HG03342 (cell line): Measurements from ENCODE around the gene ATF6.
"Not testable (repeated sequence)": the region's sequence is repeated elsewhere in the genome, so short reads cannot be mapped to it uniquely, and the experiment has no call there.

Source experiments
- ATAC-seq: cut with Tn5 transposase; IDR thresholded peaks from one replicate; pipeline ENCODE4 v1.9.1; 2021; ENCODE audit warnings: mild to moderate bottlenecking, moderate library complexity; ENCODE audit not compliant: unreplicated experiment

Gene ATF6

GRCh38 chr1:161731981-161732718 is 34.0 kb upstream of the ATF6 start:
- no peak for ATAC-seq

GRCh38 chr1:161733526-161733925 is 32.6 kb upstream of the ATF6 start:
- no peak for ATAC-seq

GRCh38 chr1:161735837-161736236 is 30.3 kb upstream of the ATF6 start:
- no peak for ATAC-seq

DNA sequence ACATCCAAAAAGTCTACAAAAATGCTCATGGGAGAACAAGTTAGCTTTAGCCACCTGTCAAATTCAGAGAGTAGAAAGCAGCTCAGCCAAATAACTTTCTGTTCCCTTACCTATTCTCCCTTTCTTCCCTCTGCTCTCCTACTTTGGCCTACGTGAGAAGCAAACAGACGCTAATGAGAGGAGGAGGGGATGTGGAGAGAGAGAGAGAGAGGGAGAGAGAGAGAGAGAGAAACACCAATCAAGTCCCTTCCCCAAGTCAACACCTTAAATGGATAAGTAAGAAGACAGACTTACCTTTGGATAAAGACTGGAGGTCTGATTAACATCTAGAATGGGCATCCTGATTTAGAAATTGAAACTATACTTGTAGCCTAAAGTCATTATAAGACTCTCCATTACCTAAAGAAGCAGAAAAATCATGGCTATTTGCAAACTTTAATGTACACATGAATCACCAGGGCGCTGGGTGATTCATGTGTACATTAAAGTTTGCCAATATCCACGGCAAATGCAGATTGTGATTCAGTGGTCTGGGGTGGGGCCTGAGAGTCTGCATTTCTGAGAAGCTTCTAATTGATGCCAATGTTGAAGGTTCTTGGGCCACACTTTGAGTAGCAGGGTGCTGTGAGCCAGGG is 29.7 kb upstream of the ATF6 start:
- ATAC-seq = no peak

DNA sequence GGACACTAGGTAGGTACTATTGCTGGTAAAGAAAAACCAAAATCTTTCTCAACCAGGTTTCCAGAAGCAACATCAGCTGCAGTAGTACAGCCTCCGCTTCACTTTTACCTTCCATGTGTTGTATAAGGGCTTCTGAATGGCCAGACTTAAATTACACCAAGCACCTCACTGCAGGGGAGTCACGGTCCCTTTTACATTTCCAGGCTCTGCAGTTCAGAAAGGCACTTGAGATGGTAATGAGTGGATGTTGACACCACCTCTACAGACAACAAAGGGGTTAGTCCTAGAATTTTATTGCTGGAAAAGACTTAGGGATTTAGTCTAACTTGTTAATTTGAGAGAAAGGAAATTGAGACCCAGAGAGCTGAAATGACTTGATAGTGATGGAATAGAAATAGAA is 28.5 kb upstream of the ATF6 start:
- no peak for ATAC-seq

DNA sequence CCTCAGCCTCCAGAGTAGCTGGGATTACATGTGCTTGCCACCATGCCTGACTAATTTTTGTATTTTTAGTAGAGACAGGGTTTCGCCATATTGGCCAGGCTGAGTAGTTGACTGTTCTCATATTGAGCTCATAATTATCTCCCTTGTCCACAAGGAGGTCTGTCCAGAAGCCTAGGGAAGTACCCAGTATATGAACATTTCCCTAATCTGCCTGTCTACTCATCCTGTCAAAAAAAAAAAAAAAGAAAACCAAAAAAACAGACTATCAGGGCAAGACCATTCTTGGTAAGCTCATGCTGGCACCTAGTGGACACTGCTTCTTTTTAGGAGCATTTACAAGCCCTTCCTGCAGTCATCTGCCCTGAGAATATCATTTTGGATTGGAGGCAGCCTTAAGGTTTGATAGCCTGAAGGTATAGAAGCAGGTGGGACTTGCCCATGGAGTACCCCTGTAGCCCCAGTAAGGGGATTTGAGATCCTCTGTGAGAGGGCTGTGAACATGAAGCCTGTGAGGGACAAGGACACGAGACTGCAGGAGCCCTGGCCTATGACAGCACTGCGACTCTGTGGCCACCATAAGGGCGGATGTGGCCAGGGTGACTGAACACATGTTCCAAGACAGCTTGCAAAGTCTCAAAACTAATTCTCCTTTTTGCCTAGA is 27.4 kb upstream of the ATF6 start:
- ATAC-seq = peak; percentile 51

GRCh38 chr1:161739865-161740566 is 26.1 kb upstream of the ATF6 start:
- no peak for ATAC-seq

- no peak for ATAC-seq
These were observed 25.2 kb upstream of the ATF6 start for GRCh38 chr1:161740921-161741320.

GRCh38 chr1:161743231-161743630 is 22.9 kb upstream of the ATF6 start:
- no peak for ATAC-seq

GRCh38 chr1:161747801-161748200 is 18.3 kb upstream of the ATF6 start:
- ATAC-seq = no peak

DNA sequence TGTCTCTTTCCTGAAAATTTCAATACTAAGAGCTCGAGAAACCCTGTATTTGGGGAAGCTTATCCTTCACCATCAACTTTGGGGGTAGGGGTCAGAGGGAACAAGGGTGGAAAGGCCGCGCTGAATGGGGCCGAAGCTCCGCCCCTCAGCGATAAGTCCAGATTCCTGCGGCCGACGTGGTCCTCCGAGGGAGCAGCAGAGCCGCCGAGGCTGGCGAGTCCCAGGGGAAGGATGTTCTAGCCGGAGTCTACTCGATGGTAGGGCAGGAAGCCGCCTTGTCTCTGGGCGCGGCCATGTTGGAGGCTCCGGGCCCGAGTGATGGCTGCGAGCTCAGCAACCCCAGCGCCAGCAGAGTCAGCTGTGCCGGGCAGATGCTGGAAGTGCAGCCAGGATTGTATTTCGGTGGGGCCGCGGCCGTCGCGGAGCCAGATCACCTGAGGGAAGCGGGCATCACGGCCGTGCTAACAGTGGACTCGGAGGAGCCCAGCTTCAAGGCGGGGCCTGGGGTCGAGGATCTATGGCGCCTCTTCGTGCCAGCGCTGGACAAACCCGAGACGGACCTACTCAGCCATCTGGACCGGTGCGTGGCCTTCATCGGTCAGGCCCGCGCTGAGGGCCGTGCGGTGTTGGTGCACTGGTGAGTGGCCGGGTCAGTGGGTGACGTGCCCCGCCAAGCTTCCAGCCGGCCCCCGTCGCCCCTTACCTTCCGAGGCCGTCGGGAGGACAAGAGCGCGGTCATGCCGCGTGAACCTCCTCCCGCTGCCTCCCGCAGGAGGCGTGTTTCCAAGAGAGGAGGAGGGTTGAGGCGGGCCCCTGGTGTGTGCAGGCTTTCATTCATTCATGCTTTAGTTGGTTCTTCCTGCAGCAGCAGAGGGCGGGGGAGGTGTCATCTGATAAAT is 16.4 kb upstream of the ATF6 start, which contains the start of gene DUSP12:
TSS of gene DUSP12 (plus strand) at position 278 of the 899 bp plus-strand sequence. CDS start at position 294, 16 bp downstream.
- peak; percentile 95 for ATAC-seq

GRCh38 chr1:161763522-161764098 is 2.5 kb upstream of the ATF6 start:
- ATAC-seq = no peak

GRCh38 chr1:161768461-161768860 is 2.3 kb downstream of the ATF6 start:
- ATAC-seq = no peak

DNA sequence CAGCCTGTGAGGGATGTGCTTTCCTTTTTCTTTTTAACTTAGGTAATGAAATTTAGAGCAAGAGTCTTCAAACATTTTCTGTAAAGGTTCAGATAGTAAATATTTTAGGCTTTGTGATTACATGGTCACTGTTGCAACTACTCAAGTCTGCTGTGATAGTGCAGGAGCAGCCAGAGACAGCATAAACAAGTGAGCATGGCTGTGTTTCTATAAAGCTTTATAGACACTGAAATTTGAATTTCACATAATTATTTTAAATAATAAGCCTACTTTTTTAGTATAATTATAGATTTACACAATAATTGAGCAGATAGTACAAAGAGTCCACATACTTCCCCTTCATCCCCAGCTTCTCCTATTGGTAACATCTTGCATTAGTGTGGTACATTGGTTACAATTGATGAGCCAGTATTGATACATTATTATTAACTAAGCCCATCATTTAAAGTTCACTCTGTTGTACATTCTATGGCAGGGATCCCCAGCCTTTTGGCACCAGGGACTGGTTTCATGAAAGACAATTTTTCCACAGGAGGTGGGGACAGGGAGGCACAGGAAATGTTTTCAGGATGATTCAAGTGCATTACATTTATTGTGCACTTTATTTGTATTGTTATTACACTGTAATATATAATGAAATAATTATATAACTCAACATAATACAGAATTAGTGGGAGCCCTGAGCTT is 3.0 kb downstream of the ATF6 start:
- ATAC-seq = no peak

GRCh38 chr1:161769673-161770045 is 3.5 kb downstream of the ATF6 start:
- not testable (repeated sequence) for ATAC-seq

- no peak for ATAC-seq
These were observed 4.1 kb downstream of the ATF6 start for GRCh38 chr1:161770250-161770649.

GRCh38 chr1:161771161-161771560 is 5.0 kb downstream of the ATF6 start:
- ATAC-seq = no peak

GRCh38 chr1:161771973-161772372 is 5.9 kb downstream of the ATF6 start:
- no peak for ATAC-seq

GRCh38 chr1:161772397-161772796 is 6.3 kb downstream of the ATF6 start:
- ATAC-seq = no peak
